ENCODE measurements around the gene C1orf185.
"Not testable (repeated sequence)": the region's sequence is repeated elsewhere in the genome, so short reads cannot be mapped to it uniquely, and the experiment has no call there.

The C1orf185 gene

GRCh38 chr1:51101976-51102375 lies at the start of gene C1orf185:
Gene C1orf185, plus strand, starts transcription at chr1:51102228. Its CDS starts 6 bp downstream, at chr1:51102234.
- DNase-seq: no peak

- DNase-seq: no peak
Measured at GRCh38 chr1:51058858-51059257, 43.2 kb upstream of the C1orf185 start.

- no peak for DNase-seq
Measured at GRCh38 chr1:51061231-51061918, 40.7 kb upstream of the C1orf185 start.

- no peak for DNase-seq
Measured at GRCh38 chr1:51063121-51063520, 38.9 kb upstream of the C1orf185 start.

- DNase-seq: no peak
Measured at GRCh38 chr1:51070011-51070410, 32.0 kb upstream of the C1orf185 start.

- no peak for DNase-seq
Measured at GRCh38 chr1:51070640-51071039, 31.4 kb upstream of the C1orf185 start.

- no peak for DNase-seq
Measured at GRCh38 chr1:51071291-51072042, 30.6 kb upstream of the C1orf185 start.

- DNase-seq: no peak
Measured at GRCh38 chr1:51072043-51072439, 30.0 kb upstream of the C1orf185 start.

- no peak for DNase-seq
Measured at GRCh38 chr1:51072651-51073050, 29.4 kb upstream of the C1orf185 start.

GRCh38 chr1:51073456-51073855 lies 28.6 kb upstream of the C1orf185 start:
- no peak for DNase-seq

GRCh38 chr1:51086496-51087271 lies 15.3 kb upstream of the C1orf185 start:
- DNase-seq: no peak

- no peak for DNase-seq
Measured at GRCh38 chr1:51088474-51088873, 13.6 kb upstream of the C1orf185 start.

GRCh38 chr1:51093581-51093980 lies 8.4 kb upstream of the C1orf185 start:
- no peak for DNase-seq

GRCh38 chr1:51097171-51097570 lies 4.9 kb upstream of the C1orf185 start:
- no peak for DNase-seq

GRCh38 chr1:51100264-51100880 lies 1.7 kb upstream of the C1orf185 start:
- DNase-seq: no peak

- no peak for DNase-seq
Measured at GRCh38 chr1:51114137-51114536, 12.1 kb downstream of the C1orf185 start.

GRCh38 chr1:51115714-51116404 lies 13.8 kb downstream of the C1orf185 start:
- no peak for DNase-seq

GRCh38 chr1:51119331-51119730 lies 17.3 kb downstream of the C1orf185 start:
- DNase-seq: no peak

GRCh38 chr1:51120629-51121028 lies 18.6 kb downstream of the C1orf185 start:
- no peak for DNase-seq

GRCh38 chr1:51127152-51127551 lies 25.1 kb downstream of the C1orf185 start:
- DNase-seq: not testable (repeated sequence)

- DNase-seq: no peak
Measured at GRCh38 chr1:51131185-51131584, 29.2 kb downstream of the C1orf185 start.

- no peak for DNase-seq
Measured at GRCh38 chr1:51133045-51133444, 31.0 kb downstream of the C1orf185 start.

- DNase-seq: not testable (repeated sequence)
Measured at GRCh38 chr1:51137696-51138095, 35.7 kb downstream of the C1orf185 start.

Measured in CD4-positive, alpha-beta T cell treated with Interferon gamma for 1 hour (primary cell).